Activated CD8-positive, alpha-beta T cell treated with anti-CD3 and anti-CD28 coated beads for 36 hours (primary cell): ENCODE measurements around the gene AP1M2. TPM values are rescaled to one million over a fixed set of nuclear protein-coding genes. Genes with fewer than 3 reads are reported as not detected.
"Not testable (repeated sequence)": the region's sequence is repeated elsewhere in the genome, so short reads cannot be mapped to it uniquely, and the experiment has no call there.

ENCODE experiments used
- ATAC-seq: fragments of 200-7000 bp; cut with Tn5 transposase; one replicate; pipeline ENCODE4 v1.10.0; 2021; ENCODE audit warnings: mild to moderate bottlenecking, moderate library complexity
- CTCF ChIA-PET: fragments of 350-600 bp; sonication (Branson Sonifier 250); formaldehyde crosslinking; loops from one replicate; lab custom pipeline; 2021; ENCODE audit warnings: antibody characterized with exemption; lab: Charles Lee
- POLR2A ChIA-PET: fragments of 350-600 bp; sonication (Branson Sonifier 250); formaldehyde crosslinking; loops from one replicate; lab custom pipeline; 2021; ENCODE audit warnings: antibody characterized with exemption; lab: Charles Lee
- DNase-seq: peaks from one replicate; pipeline ENCODE4 v3.0.0-alpha.2; 2020
- H3K27ac Mint-ChIP-seq: one replicate; pipeline ENCODE4 v1.8.0; 2021; ENCODE audit warnings: mild to moderate bottlenecking, mixed read lengths
- H3K27me3 Mint-ChIP-seq: one replicate; pipeline ENCODE4 v1.8.0; 2021; ENCODE audit warnings: mixed read lengths
- H3K36me3 Mint-ChIP-seq: one replicate; pipeline ENCODE4 v1.8.0; 2021; ENCODE audit warnings: low read depth, mixed read lengths
- H3K4me1 Mint-ChIP-seq: one replicate; pipeline ENCODE4 v1.8.0; 2021; ENCODE audit warnings: low read depth, mixed read lengths
- H3K4me3 Mint-ChIP-seq: one replicate; pipeline ENCODE4 v1.8.0; 2021; ENCODE audit warnings: mild to moderate bottlenecking, moderate library complexity, mixed read lengths
- H3K9me3 Mint-ChIP-seq: one replicate; pipeline ENCODE4 v1.8.0; 2021; ENCODE audit warnings: mixed read lengths
- intact Hi-C: fragments of 100-400 bp; cut with micrococcal nuclease; formaldehyde crosslinking; loops from one replicate; pipeline ENCODE4 v1.10.0; 2022
- total RNA-seq, 2 experiments: library from RNA; stranded (reverse); gene quantifications; one replicate each; pipeline ENCODE4 v1.2.3, GENCODE V29; 2021
- TF ChIP-seq, protein P1 (sequence below): fragments of 200-600 bp; IDR thresholded peaks from one replicate; pipeline ENCODE4 v1.8.0; 2022; ENCODE audit warnings: antibody characterized with exemption, mild to moderate bottlenecking

The AP1M2 gene
- total RNA-seq, 2 experiments from 2014 or later: not detected

DNA sequence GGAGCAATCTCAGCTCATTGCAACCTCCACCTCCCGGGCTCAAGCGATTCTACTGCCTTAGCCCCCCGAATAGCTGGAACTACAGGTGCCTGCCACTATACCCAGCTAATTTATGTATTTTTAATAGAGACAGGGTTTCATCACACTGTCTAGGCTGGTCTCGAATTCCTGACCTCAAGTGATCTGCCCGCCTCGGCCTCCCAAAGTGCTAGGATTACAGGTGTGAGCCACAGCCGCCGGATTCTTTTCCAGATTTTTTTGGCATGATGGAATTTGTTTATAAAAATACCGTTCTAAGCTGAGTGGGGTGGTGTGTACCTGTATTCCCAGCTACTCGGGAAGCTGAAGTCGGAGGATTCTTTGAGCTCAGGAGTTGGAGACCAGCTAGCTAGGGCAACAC, 49.4 kb downstream of the AP1M2 start:
- Mint-ChIP-seq H3K36me3 (no peaks in the 10 kb centered on the region), H3K4me3 (no peak overlapping the region), H3K27me3 (peaks cover 17% of the 10 kb centered on the region), H3K27ac (no peak overlapping the region), H3K4me1 (no peaks in the 10 kb centered on the region), H3K9me3 (no peaks in the 10 kb centered on the region)
- POLR2A ChIA-PET: no interaction called here
- no peak for ATAC-seq
- intact Hi-C loops: no loop called here
- DNase-seq: no peak
- CTCF ChIA-PET: no interaction called here
- TF ChIP-seq, protein P1, sequence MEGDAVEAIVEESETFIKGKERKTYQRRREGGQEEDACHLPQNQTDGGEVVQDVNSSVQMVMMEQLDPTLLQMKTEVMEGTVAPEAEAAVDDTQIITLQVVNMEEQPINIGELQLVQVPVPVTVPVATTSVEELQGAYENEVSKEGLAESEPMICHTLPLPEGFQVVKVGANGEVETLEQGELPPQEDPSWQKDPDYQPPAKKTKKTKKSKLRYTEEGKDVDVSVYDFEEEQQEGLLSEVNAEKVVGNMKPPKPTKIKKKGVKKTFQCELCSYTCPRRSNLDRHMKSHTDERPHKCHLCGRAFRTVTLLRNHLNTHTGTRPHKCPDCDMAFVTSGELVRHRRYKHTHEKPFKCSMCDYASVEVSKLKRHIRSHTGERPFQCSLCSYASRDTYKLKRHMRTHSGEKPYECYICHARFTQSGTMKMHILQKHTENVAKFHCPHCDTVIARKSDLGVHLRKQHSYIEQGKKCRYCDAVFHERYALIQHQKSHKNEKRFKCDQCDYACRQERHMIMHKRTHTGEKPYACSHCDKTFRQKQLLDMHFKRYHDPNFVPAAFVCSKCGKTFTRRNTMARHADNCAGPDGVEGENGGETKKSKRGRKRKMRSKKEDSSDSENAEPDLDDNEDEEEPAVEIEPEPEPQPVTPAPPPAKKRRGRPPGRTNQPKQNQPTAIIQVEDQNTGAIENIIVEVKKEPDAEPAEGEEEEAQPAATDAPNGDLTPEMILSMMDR: no peak

DNA sequence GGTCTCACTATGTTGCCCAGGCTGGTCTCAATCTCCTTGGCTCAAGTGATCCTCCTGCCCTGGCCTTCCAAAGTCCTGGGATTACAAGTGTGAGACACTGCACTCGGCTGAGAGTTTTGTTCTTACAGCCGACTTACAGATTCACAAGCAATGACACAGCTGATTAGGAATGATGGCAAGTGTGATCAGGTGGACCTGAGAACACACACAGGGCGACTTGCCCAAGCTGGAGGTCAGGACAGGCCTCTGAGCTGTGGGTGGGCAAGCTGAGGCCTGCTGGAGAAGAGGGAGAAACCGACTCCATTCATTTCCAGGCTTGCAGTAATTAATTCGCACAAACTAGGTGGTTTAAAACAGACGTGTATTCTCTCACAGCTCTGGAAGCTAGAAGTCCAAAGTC, 51.5 kb downstream of the AP1M2 start:
- POLR2A ChIA-PET: interaction anchor here (0.7 to 0.9 kb wide), 2 partner anchors 118 to 154 kb away, joined by 3 read pairs; no protein-coding TSS in a partner anchor
- peaks cover 3% of the 10 kb centered on the region for H3K9me3 Mint-ChIP-seq
- DNase-seq (no peak), ATAC-seq (no peak)
- peaks cover 17% of the 10 kb centered on the region for H3K27me3 Mint-ChIP-seq
- no peaks in the 10 kb centered on the region for H3K4me1 Mint-ChIP-seq
- H3K27ac Mint-ChIP-seq: no peak overlapping the region
- CTCF ChIA-PET: interaction anchor here (0.7 to 1.5 kb wide), 4 partner anchors 43 to 164 kb away, joined by 3 to 5 read pairs (median 3); no protein-coding TSS in a partner anchor
- no peaks in the 10 kb centered on the region for H3K36me3 Mint-ChIP-seq
- no peak overlapping the region for H3K4me3 Mint-ChIP-seq
- intact Hi-C loops: no loop called here
- TF ChIP-seq, protein P1: no peak

DNA sequence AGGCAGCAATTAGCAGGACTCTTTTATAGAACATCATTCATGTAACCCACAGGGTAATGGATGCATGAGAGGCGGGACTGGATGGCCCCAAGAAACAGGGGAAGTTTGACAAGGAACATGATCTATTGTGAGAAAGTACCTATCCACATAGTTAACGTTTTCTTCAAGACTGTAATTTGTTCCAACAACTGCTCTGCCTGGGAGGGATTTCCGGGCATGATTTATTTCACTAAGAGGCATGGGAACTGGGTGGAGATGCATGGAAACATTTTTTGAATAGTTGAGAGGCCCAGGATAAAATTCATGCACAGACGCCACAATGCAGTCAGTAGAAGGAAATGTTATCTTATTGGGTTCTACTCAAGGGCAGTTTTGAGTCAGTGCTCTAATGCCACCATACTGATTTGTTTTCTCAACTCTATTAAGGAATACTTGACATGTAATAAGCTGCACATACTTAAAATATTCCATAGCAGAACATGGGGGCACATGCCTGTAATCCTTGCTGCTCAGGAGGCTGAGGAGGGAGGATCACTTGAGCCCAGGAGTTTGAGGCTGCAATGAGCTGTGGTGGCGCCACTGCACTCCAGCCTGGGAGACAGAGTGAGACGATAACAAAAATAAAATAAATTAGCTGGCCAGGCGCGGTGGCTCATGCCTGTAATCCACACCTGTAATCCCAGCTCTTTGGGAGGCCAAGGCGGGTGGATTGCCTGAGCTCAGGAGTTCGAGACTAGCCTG, 53.3 kb downstream of the AP1M2 start:
- DNase-seq: no peak
- Mint-ChIP-seq H3K27me3 (peaks cover 6% of the 10 kb centered on the region), H3K27ac (no peak overlapping the region), H3K36me3 (no peaks in the 10 kb centered on the region), H3K4me3 (no peak overlapping the region), H3K9me3 (peaks cover 3% of the 10 kb centered on the region), H3K4me1 (no peaks in the 10 kb centered on the region)
- intact Hi-C loops: no loop called here
- POLR2A ChIA-PET: interaction anchor here (1.1 kb wide), 1 partner anchor 8 kb away, joined by 5 read pairs; no protein-coding TSS in a partner anchor
- CTCF ChIA-PET: interaction anchor here (1.6 to 2.0 kb wide), 2 partner anchors 19 to 165 kb away, joined by 3 to 4 read pairs; no protein-coding TSS in a partner anchor
- TF ChIP-seq, protein P1: no peak
- ATAC-seq: no peak

DNA sequence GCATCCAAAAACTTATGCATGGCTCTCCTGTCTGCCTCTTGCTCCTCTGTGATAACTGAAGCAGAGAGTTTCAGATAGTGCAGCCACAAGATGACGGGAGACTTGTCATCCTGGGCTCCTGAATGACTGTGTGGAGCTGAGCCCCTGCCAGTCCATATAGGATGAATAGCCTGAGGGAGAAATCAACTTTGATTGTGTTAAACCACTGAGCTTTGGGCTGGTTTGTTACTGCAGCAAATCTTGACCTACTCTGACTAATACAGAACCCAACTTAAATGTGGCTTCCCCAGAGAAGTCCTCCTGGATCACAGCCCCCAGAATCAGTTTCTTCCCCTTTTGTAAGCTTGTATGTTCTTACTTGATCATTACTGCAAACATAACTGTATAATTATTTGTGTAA, 54.7 kb downstream of the AP1M2 start:
- POLR2A ChIA-PET: no interaction called here

DNA sequence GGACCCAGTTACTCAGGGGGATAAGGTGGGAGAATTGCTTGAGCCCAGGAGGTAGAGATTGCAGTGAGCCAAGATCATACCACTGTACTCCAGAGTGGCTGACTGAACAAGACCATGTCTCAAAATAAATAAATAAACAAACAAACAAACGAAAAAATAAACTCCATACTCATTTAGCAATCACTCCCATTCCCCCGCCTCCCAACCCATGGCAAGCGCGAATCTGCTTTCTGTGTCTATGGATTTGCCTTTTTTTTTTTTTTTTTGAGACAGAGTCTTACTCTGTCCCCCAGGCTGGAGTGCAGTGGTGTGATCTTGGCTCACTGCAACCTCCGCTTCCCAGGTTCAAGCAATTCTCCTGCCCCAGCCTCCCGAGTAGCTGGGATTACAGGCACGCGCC, 60.2 kb downstream of the AP1M2 start:
- ATAC-seq, H3K27me3 Mint-ChIP-seq, H3K9me3 Mint-ChIP-seq, POLR2A ChIA-PET, H3K4me1 Mint-ChIP-seq, intact Hi-C loops, H3K36me3 Mint-ChIP-seq, H3K4me3 Mint-ChIP-seq, H3K27ac Mint-ChIP-seq, DNase-seq, CTCF ChIA-PET: not testable (repeated sequence)

More for the DNA sequence above, 54.7 kb downstream of the AP1M2 start:
- Mint-ChIP-seq H3K27ac (no peak overlapping the region), H3K4me3 (no peak overlapping the region), H3K9me3 (peaks cover 3% of the 10 kb centered on the region), H3K4me1 (no peaks in the 10 kb centered on the region), H3K27me3 (no peaks in the 10 kb centered on the region), H3K36me3 (no peaks in the 10 kb centered on the region)
- TF ChIP-seq, protein P1: no peak
- ATAC-seq (no peak), DNase-seq (no peak)
- CTCF ChIA-PET: interaction anchor here (1.2 to 1.4 kb wide), 2 partner anchors 9 to 23 kb away, joined by 3 to 4 read pairs; no protein-coding TSS in a partner anchor
- intact Hi-C loops: no loop called here
